ENCODE data around the gene DLEC1. TPM values are rescaled to one million over a fixed set of nuclear protein-coding genes. Genes with fewer than 3 reads are reported as not detected.

DLEC1 gene
- total and polyA plus RNA-seq, 9 of the 15 experiments (the other 6 are each of a cell fraction or from before 2014, with no cell fraction given): 0.07 to 0.08 TPM; not detected in 7

DNA sequence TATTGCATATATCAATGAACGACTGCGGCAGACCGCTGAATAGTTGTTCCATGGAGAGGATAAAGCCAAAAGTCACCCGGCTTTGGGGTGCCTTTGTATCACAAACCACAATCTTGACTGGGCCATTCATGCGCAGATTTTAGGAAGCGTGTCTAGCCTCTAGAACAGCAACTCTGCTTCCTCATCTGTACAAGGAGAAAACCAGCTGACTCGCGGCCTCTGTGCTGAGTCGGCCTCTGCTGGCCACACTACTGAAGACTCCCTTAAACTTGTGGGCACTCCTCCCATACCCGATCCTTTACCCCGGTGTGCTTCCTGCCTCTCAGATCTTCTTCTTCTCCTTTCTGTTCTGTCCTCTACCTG lies 872 bp downstream of the DLEC1 start (continued):
- TF ChIP-seq, protein P1, sequence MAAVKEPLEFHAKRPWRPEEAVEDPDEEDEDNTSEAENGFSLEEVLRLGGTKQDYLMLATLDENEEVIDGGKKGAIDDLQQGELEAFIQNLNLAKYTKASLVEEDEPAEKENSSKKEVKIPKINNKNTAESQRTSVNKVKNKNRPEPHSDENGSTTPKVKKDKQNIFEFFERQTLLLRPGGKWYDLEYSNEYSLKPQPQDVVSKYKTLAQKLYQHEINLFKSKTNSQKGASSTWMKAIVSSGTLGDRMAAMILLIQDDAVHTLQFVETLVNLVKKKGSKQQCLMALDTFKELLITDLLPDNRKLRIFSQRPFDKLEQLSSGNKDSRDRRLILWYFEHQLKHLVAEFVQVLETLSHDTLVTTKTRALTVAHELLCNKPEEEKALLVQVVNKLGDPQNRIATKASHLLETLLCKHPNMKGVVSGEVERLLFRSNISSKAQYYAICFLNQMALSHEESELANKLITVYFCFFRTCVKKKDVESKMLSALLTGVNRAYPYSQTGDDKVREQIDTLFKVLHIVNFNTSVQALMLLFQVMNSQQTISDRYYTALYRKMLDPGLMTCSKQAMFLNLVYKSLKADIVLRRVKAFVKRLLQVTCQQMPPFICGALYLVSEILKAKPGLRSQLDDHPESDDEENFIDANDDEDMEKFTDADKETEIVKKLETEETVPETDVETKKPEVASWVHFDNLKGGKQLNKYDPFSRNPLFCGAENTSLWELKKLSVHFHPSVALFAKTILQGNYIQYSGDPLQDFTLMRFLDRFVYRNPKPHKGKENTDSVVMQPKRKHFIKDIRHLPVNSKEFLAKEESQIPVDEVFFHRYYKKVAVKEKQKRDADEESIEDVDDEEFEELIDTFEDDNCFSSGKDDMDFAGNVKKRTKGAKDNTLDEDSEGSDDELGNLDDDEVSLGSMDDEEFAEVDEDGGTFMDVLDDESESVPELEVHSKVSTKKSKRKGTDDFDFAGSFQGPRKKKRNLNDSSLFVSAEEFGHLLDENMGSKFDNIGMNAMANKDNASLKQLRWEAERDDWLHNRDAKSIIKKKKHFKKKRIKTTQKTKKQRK (IDR thresholded peaks at IDR 0.05; ENCODE audit: borderline replicate concordance, low read depth, low read length): no peak
- TF ChIP-seq, protein P2, sequence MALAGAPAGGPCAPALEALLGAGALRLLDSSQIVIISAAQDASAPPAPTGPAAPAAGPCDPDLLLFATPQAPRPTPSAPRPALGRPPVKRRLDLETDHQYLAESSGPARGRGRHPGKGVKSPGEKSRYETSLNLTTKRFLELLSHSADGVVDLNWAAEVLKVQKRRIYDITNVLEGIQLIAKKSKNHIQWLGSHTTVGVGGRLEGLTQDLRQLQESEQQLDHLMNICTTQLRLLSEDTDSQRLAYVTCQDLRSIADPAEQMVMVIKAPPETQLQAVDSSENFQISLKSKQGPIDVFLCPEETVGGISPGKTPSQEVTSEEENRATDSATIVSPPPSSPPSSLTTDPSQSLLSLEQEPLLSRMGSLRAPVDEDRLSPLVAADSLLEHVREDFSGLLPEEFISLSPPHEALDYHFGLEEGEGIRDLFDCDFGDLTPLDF (CRISPR knock-in tag; IDR thresholded peaks at IDR 0.05): no peak
- no peak for TF ChIP-seq ZNF408 (CRISPR knock-in tag; IDR thresholded peaks at IDR 0.05; ENCODE audit: low read depth)
- TF ChIP-seq MYNN (IDR thresholded peaks at IDR 0.05): no peak
- no peak for TF ChIP-seq MYNN (CRISPR knock-in tag; IDR thresholded peaks at IDR 0.05)
- TF ChIP-seq EGR1 (conservative IDR thresholded peaks at IDR 0.05): no peak
- no peak for TF ChIP-seq NELFE (IDR thresholded peaks at IDR 0.05; ENCODE audit: insufficient read depth, insufficient read length)
- TF ChIP-seq NR2C2 (CRISPR knock-in tag; IDR thresholded peaks at IDR 0.05): no peak
- no peak for TF ChIP-seq NR2C2 (tag; IDR thresholded peaks at IDR 0.05)
